ENCODE results near the gene GK. TPM values are rescaled to one million over a fixed set of nuclear protein-coding genes. Genes with fewer than 3 reads are reported as not detected.
A peak's percentile ranks its signal among the peaks of the same experiment; 100 is the strongest.
"Not testable (repeated sequence)": the region's sequence is repeated elsewhere in the genome, so short reads cannot be mapped to it uniquely, and the experiment has no call there.

Gene GK
- total and polyA plus RNA-seq, 8 donors = 0.58 to 13.2 (median 5.8) TPM; not detected in 1

DNA sequence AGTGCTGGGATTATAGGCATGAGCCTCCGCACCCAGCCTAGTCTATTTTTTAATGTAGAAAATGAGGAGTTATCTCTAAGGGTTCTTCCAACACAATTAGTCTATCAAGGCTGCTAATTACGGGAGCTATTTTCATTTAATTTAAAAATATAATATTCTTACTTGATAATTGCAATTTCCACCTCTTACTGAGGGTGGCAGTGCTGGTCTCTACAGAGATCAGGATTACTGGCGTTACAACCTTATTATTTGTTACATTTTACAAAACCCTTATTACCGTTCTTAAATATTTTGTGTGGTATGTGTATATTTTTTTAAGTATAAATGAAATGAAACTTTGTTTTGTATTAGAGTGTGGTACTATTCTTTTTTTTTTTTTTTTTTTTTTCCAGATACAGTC, 17.6 kb upstream of the GK start:
- H3K36me3 ChIP-seq = no peaks in the 10 kb centered on the region
- H3K9me3 ChIP-seq = no peaks in the 10 kb centered on the region
- DNase-seq = no peak
- 46 to 60% (median 50%) methylated on average over 4 of the region's 4 CpGs for WGBS, 5 donors
- no peak overlapping the region for H3K4me3 ChIP-seq
- no peaks in the 10 kb centered on the region for H3K4me1 ChIP-seq
- no peak overlapping the region for H3K27ac ChIP-seq
- TF ChIP-seq EP300 (IDR thresholded peaks at IDR 0.05) = no peak
- TF ChIP-seq, protein P1, sequence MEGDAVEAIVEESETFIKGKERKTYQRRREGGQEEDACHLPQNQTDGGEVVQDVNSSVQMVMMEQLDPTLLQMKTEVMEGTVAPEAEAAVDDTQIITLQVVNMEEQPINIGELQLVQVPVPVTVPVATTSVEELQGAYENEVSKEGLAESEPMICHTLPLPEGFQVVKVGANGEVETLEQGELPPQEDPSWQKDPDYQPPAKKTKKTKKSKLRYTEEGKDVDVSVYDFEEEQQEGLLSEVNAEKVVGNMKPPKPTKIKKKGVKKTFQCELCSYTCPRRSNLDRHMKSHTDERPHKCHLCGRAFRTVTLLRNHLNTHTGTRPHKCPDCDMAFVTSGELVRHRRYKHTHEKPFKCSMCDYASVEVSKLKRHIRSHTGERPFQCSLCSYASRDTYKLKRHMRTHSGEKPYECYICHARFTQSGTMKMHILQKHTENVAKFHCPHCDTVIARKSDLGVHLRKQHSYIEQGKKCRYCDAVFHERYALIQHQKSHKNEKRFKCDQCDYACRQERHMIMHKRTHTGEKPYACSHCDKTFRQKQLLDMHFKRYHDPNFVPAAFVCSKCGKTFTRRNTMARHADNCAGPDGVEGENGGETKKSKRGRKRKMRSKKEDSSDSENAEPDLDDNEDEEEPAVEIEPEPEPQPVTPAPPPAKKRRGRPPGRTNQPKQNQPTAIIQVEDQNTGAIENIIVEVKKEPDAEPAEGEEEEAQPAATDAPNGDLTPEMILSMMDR (IDR thresholded peaks at IDR 0.05) = peak in 1 of 7 experiments; percentile 21
- intact Hi-C loops (cut with DNase I; ENCODE audit: low total_unique reads) = no loop called here
- H3K27me3 ChIP-seq = no peaks in the 10 kb centered on the region

DNA sequence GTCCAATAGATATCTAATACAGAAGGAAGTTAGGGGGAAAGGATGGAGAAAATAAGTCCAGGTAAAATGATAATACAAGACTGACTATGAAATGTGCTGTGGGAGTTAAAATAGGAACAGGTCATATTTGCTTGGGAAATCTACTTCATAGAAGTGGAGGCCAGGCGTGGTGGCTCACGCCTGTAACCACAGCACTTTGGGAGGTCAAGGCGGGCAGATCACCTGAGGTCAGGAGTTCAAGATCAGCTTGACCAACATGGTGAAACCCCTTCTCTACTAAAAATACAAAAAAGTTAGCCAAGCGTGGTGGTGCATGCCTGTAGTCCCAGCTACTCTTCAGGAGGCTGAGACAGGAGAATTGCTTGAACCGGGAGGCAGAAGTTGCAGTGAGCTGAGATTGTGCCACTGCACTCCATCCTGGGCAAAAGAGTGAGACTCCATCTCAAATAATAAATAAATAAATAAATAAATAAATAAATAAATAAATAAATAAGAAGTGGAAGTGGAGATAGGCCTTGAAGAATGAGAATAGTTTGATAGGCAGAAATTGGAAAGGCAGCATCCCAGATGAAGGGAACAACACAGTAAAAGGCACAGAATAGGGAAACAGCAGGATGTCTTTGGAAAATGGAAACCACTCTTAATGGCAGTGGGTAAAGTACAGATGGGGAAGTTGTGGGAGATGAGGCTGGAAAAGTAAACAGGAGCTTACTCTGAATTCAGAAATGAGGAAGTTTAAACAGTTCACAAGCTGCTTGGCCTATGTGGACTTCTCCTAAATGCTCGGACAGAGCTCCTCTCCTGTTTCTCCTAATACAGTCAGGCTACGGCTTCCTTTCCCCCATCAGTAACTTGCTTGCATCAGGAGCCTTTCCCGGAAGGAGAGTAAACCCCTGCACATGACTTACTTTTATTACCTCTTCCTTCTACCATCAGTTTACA, 15.1 kb upstream of the GK start:
- TF ChIP-seq POLR2AphosphoS5 (IDR thresholded peaks at IDR 0.05) = no peak
- TF ChIP-seq POLR2A (IDR thresholded peaks at IDR 0.05) = no peak
- no peak for TF ChIP-seq EP300 (IDR thresholded peaks at IDR 0.05)
- TF ChIP-seq, protein P1 (IDR thresholded peaks at IDR 0.05) = no peak
- DNase-seq = no peak
- 83 to 88% (median 85%) methylated on average over 8 of the region's 8 CpGs for WGBS, 5 donors
- Histone ChIP-seq H3K27me3 (no peaks in the 10 kb centered on the region), H3K4me1 (no peaks in the 10 kb centered on the region), H3K9me3 (no peaks in the 10 kb centered on the region), H3K27ac (no peak overlapping the region), H3K36me3 (no peaks in the 10 kb centered on the region), H3K4me3 (no peak overlapping the region)
- intact Hi-C loops (cut with DNase I; ENCODE audit: low total_unique reads) = no loop called here

DNA sequence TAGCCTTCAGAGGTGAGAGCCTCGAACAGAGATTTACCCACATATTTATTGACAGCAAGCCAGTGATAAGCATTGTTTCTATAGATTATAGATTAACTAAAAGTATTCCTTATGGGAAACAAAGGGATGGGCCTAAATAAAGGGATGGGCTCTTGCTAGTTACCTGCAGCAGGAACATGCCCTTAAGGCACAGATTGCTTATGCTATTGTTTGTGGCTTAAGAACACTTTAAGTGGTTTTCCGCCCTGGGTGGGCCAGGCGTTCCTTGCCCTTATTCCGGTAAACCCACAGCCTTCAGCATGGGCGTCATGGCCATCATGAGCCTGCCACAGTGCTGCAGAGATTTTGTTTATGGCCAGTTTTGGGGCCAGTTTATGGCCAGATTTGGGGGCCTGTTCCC, 13.5 kb upstream of the GK start:
- DNase-seq; H3K27me3 ChIP-seq; H3K36me3 ChIP-seq; H3K4me3 ChIP-seq; H3K27ac ChIP-seq; intact Hi-C loops (cut with DNase I; ENCODE audit: low total_unique reads); H3K4me1 ChIP-seq; H3K9me3 ChIP-seq: not testable (repeated sequence)
- 84 to 95% (median 93%) methylated on average over 5 of the region's 5 CpGs for WGBS, 5 donors

DNA sequence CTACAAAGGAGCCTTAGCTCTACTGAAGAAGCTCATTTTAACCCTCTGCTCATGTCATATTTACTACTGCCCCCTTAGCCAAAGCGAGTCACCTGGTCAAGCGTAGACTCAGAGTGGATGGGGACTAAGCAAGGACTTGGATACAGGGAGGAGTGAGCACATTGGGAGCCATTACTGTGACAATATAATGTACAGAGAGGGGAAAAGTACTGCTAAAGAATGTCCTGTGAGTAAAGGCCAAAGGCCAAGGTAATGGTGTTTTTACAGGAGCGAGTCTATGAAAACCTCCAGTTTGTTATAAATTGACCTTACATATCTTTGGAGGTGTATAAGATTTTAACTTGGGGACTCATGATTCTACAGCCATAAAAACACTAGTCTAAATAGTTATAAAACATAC, 10.6 kb upstream of the GK start:
- intact Hi-C loops (cut with DNase I; ENCODE audit: low total_unique reads) = no loop called here
- no peak for DNase-seq
- H3K9me3 ChIP-seq = no peaks in the 10 kb centered on the region
- 88 to 100% (median 94%) methylated on average over 3 of the region's 3 CpGs for WGBS, 5 donors
- no peaks in the 10 kb centered on the region for H3K4me1 ChIP-seq
- H3K27ac ChIP-seq = peak overlapping the region in 2 of 5 donors; percentile 40 to 46
- H3K4me3 ChIP-seq = no peak overlapping the region
- H3K36me3 ChIP-seq = no peaks in the 10 kb centered on the region
- TF ChIP-seq POLR2AphosphoS5 (IDR thresholded peaks at IDR 0.05) (no peak), POLR2A (IDR thresholded peaks at IDR 0.05) (no peak), EP300 (IDR thresholded peaks at IDR 0.05) (no peak)
- TF ChIP-seq, protein P1 (IDR thresholded peaks at IDR 0.05) = no peak
- no peaks in the 10 kb centered on the region for H3K27me3 ChIP-seq

DNA sequence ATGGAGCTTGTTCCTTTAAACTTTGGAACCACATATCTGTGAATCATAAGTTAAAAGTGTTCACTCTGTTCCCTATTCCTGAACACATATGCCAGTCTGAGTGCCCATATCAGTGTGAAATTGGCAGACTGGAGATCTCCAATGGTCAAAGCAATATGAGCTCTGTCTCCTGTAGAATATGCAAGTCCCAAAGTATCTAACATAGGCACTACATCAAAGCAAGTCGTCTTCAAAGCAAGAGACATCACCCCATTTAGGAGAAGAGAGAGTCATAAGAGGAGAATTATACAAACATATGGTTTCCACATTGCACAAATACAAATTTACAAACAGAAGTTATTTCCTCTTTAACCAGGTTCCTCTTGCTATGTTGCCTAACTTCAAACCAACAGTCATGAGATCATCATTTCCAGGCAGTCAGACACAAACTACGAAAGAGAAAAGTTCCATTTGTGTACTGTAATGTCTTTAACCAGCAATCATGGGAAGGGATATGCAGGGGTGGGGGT, 9.9 kb upstream of the GK start:
- Histone ChIP-seq H3K27ac (peak overlapping the region in 2 of 5 donors; percentile 40 to 46), H3K4me1 (no peaks in the 10 kb centered on the region), H3K9me3 (no peaks in the 10 kb centered on the region), H3K27me3 (no peaks in the 10 kb centered on the region), H3K36me3 (no peaks in the 10 kb centered on the region), H3K4me3 (no peak overlapping the region)
- no peak for TF ChIP-seq POLR2A (IDR thresholded peaks at IDR 0.05)
- TF ChIP-seq EP300 (IDR thresholded peaks at IDR 0.05) = no peak
- TF ChIP-seq, protein P1 (IDR thresholded peaks at IDR 0.05) = no peak
- TF ChIP-seq POLR2AphosphoS5 (IDR thresholded peaks at IDR 0.05) = no peak
- intact Hi-C loops (cut with DNase I; ENCODE audit: low total_unique reads) = no loop called here
- no peak for DNase-seq
- 68 to 81% (median 74%) methylated on average over 2 of the region's 2 CpGs for WGBS, 5 donors
